Chondrocyte (in vitro differentiated cells): ENCODE measurements around the gene CCDC57. TPM values are rescaled to one million over a fixed set of nuclear protein-coding genes. Genes with fewer than 3 reads are reported as not detected.

Experiments used
- DNase-seq: peaks from one replicate; pipeline ENCODE4 v3.0.0; 2021; ENCODE audit warnings: mixed read lengths, low spot score
- H3K27ac Mint-ChIP-seq: one replicate; pipeline ENCODE4 v1.8.0; 2021; ENCODE audit warnings: mild to moderate bottlenecking, moderate library complexity, mixed read lengths; ENCODE audit not compliant: unreplicated experiment
- H3K27me3 Mint-ChIP-seq: 2 replicates; pipeline ENCODE4 v1.8.0; 2021; ENCODE audit warnings: low read depth, mixed read lengths
- H3K36me3 Mint-ChIP-seq: 2 replicates; pipeline ENCODE4 v1.8.0; 2021; ENCODE audit warnings: low read depth, mixed read lengths
- H3K4me1 Mint-ChIP-seq: 2 replicates; pipeline ENCODE4 v1.8.0; 2021; ENCODE audit warnings: low read depth, mild to moderate bottlenecking, mixed read lengths
- H3K4me3 Mint-ChIP-seq: one replicate; pipeline ENCODE4 v1.8.0; 2021; ENCODE audit warnings: mild to moderate bottlenecking, moderate library complexity, mixed read lengths; ENCODE audit not compliant: unreplicated experiment
- H3K9me3 Mint-ChIP-seq: 2 replicates; pipeline ENCODE4 v1.8.0; 2021; ENCODE audit warnings: low read depth, mixed read lengths
- CTCF ChIP-seq: fragments of 200-600 bp; sonication (generic); IDR thresholded peaks from 2 replicates; pipeline ENCODE4 v1.5.0; 2021; ENCODE audit warnings: antibody characterized with exemption, mild to moderate bottlenecking, moderate library complexity
- total RNA-seq: library from RNA; stranded (reverse); gene quantifications from 3 replicates; pipeline ENCODE4 v1.2.1, GENCODE V29; 2021

The CCDC57 gene
- total RNA-seq, 1 donor from 2014 or later: 23.5 TPM

GRCh38 chr17:82083009-82083408, 129.6 kb downstream of the CCDC57 start:
- no peak for DNase-seq
- Mint-ChIP-seq H3K36me3 (peaks cover 16% of the 10 kb centered on the region), H3K9me3 (no peaks in the 10 kb centered on the region), H3K4me1 (no peaks in the 10 kb centered on the region), H3K4me3 (no peak overlapping the region), H3K27ac (no peak overlapping the region), H3K27me3 (no peaks in the 10 kb centered on the region)
- no peak for TF ChIP-seq CTCF

DNA sequence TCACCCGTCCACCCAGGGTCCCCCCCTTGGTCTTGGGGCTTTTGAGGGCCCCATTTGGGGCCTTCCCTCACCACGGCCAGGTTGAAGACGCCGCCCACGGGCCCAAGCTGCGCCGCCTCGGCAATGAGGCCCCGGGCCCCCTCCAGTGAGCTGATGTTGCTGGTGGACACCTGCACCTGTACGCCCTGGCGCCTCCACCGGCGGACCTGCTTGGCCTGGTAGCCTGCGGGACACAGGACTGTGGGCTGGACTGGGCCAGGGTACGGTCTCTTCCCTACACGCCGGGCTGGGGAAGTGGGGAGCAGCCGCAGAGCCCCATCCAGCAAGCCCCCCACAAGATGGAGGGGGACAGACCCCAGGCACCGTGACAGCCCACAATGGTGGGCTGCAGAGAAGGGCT, 130.2 kb downstream of the CCDC57 start:
- TF ChIP-seq CTCF: no peak
- Mint-ChIP-seq H3K4me1 (no peaks in the 10 kb centered on the region), H3K36me3 (peaks cover 16% of the 10 kb centered on the region), H3K9me3 (no peaks in the 10 kb centered on the region), H3K4me3 (no peak overlapping the region), H3K27me3 (no peaks in the 10 kb centered on the region), H3K27ac (no peak overlapping the region)
- DNase-seq: no peak

- H3K36me3 Mint-ChIP-seq: peaks cover 16% of the 10 kb centered on the region
These were observed 130.7 kb downstream of the CCDC57 start for GRCh38 chr17:82081966-82082365.

DNA sequence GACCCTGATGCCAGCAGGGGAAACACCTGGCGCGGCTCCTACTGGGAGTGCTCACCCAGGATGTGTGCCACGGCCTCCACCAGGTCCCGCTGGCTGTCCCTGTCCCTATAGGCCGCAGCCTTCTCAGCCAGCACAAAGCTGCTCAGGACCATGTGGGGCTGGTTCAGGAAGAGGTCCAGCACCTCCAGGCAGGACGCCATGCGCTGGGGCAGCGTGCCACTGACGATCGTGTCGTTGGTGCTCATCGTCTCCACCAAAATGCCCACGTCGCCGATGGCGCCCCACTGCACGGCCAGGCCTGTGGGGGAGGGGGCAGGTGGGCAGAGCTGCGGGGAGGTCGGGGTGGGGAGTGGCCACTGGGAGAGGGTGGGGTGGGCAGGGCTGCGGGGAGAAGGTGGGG, 131.1 kb downstream of the CCDC57 start:
- Mint-ChIP-seq H3K36me3 (peaks cover 16% of the 10 kb centered on the region), H3K4me1 (no peaks in the 10 kb centered on the region), H3K4me3 (no peak overlapping the region), H3K9me3 (no peaks in the 10 kb centered on the region), H3K27me3 (no peaks in the 10 kb centered on the region), H3K27ac (no peak overlapping the region)
- DNase-seq: no peak
- TF ChIP-seq CTCF: no peak

More at GRCh38 chr17:82081966-82082365, 130.7 kb downstream of the CCDC57 start:
- Mint-ChIP-seq H3K4me1 (no peaks in the 10 kb centered on the region), H3K9me3 (no peaks in the 10 kb centered on the region), H3K4me3 (no peak overlapping the region), H3K27ac (no peak overlapping the region), H3K27me3 (no peaks in the 10 kb centered on the region)
- TF ChIP-seq CTCF: no peak
- DNase-seq: no peak

DNA sequence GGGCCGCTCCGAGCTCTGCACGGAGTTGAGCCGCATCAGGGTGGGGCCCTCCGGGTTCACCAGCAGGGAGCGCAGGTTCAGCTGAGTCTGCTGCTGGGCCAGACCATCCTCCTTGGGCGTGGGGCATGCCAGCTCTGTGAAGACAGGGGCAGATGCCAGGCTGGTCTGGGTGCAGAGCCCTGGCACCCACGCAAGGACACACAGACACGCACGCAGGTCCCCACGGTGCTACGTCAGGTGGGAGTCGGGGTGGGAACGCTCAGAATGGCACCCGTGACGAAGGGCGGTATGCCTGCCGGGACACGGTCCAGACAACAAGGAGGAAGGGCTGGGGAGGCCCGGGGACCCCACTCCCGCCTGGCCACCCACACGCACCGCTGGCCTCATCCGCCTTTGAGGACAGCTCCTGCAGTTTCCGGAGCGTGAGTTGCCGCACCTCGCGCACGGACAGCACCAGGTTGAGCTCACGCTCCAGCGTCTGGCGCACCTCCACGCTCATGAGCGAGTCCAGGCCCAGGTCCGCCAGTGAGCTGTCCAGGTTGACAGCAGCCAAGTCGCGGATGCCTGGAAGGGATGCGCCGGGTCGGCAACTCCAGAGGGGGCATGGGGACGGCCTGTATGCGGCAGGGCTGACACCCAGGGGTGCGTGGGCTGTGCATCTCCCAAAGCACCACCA, 131.7 kb downstream of the CCDC57 start:
- Mint-ChIP-seq H3K27me3 (no peaks in the 10 kb centered on the region), H3K36me3 (peaks cover 16% of the 10 kb centered on the region), H3K9me3 (no peaks in the 10 kb centered on the region), H3K27ac (no peak overlapping the region), H3K4me1 (no peaks in the 10 kb centered on the region), H3K4me3 (no peak overlapping the region)
- DNase-seq: no peak
- TF ChIP-seq CTCF: no peak
